22Rv1 (cell line): ENCODE data around the gene TYMP.

ENCODE experiments used
- ZFX ChIP-seq: fragments of 450-650 bp; IDR thresholded peaks from 2 replicates; pipeline ENCODE4 v1.6.1; 2017; ENCODE audit warnings: antibody characterized with exemption, borderline replicate concordance
- TF ChIP-seq, protein P1 (sequence below): fragments of 450-650 bp; IDR thresholded peaks from 2 replicates; pipeline ENCODE4 v1.5.1; 2017; ENCODE audit warnings: mild to moderate bottlenecking

DNA sequence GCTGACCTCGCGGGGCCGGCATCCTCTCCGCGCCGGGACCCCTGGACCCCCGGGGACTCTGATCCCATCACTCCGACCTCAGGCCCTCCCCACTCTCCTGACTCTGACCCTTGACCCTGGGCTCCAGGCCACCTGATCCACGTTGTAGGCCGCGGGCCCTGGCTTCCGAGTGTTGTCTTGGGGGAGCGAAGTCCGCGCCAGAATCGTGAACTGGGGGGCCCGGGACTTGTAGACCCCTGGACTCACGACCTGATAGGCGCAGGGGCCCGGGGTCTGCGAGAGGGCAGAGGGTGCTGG lies 716 bp upstream of the TYMP start:
- TF ChIP-seq, protein P1, sequence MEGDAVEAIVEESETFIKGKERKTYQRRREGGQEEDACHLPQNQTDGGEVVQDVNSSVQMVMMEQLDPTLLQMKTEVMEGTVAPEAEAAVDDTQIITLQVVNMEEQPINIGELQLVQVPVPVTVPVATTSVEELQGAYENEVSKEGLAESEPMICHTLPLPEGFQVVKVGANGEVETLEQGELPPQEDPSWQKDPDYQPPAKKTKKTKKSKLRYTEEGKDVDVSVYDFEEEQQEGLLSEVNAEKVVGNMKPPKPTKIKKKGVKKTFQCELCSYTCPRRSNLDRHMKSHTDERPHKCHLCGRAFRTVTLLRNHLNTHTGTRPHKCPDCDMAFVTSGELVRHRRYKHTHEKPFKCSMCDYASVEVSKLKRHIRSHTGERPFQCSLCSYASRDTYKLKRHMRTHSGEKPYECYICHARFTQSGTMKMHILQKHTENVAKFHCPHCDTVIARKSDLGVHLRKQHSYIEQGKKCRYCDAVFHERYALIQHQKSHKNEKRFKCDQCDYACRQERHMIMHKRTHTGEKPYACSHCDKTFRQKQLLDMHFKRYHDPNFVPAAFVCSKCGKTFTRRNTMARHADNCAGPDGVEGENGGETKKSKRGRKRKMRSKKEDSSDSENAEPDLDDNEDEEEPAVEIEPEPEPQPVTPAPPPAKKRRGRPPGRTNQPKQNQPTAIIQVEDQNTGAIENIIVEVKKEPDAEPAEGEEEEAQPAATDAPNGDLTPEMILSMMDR, result no peak
- no peak for TF ChIP-seq ZFX
